ENCODE results near the gene EEF1A2. TPM values are rescaled to one million over a fixed set of nuclear protein-coding genes. Genes with fewer than 3 reads are reported as not detected.
A peak's percentile ranks its signal among the peaks of the same experiment; 100 is the strongest.

The EEF1A2 gene
- total RNA-seq, 2 experiments from 2014 or later: 0.27 TPM; not detected in 1

GRCh38 chr20:63443606-63444395 is 55.1 kb downstream of the EEF1A2 start:
- peaks cover 16% of the 10 kb centered on the region for H3K4me1 Mint-ChIP-seq
- no peaks in the 10 kb centered on the region for H3K36me3 Mint-ChIP-seq
- DNase-seq: no peak
- peaks cover 7% of the 10 kb centered on the region for H3K9me3 Mint-ChIP-seq
- no peak overlapping the region for H3K27ac Mint-ChIP-seq
- no peak overlapping the region for H3K4me3 Mint-ChIP-seq
- H3K27me3 Mint-ChIP-seq: peaks cover 20% of the 10 kb centered on the region

- Mint-ChIP-seq H3K4me3 (no peak overlapping the region), H3K36me3 (no peaks in the 10 kb centered on the region), H3K27ac (peak overlapping the region; percentile 70), H3K27me3 (peaks cover 10% of the 10 kb centered on the region), H3K9me3 (peaks cover 7% of the 10 kb centered on the region), H3K4me1 (peaks cover 16% of the 10 kb centered on the region)
- DNase-seq: peak; percentile 72
Observed at GRCh38 chr20:63442100-63442493, 56.8 kb downstream of the EEF1A2 start.

GRCh38 chr20:63441136-63442099 is 57.5 kb downstream of the EEF1A2 start:
- peak; percentile 73 for DNase-seq
- Mint-ChIP-seq H3K27ac (peak overlapping the region; percentile 64), H3K4me1 (peaks cover 16% of the 10 kb centered on the region), H3K27me3 (peaks cover 9% of the 10 kb centered on the region), H3K4me3 (peak overlapping the region; percentile 40), H3K9me3 (peaks cover 7% of the 10 kb centered on the region), H3K36me3 (no peaks in the 10 kb centered on the region)

GRCh38 chr20:63440366-63440955 is 58.4 kb downstream of the EEF1A2 start:
- no peaks in the 10 kb centered on the region for H3K36me3 Mint-ChIP-seq
- no peak overlapping the region for H3K4me3 Mint-ChIP-seq
- peaks cover 7% of the 10 kb centered on the region for H3K9me3 Mint-ChIP-seq
- no peak overlapping the region for H3K27ac Mint-ChIP-seq
- peaks cover 9% of the 10 kb centered on the region for H3K27me3 Mint-ChIP-seq
- H3K4me1 Mint-ChIP-seq: peaks cover 16% of the 10 kb centered on the region
- no peak for DNase-seq

- peaks cover 19% of the 10 kb centered on the region for H3K4me1 Mint-ChIP-seq
- DNase-seq: no peak
- no peaks in the 10 kb centered on the region for H3K36me3 Mint-ChIP-seq
- H3K27ac Mint-ChIP-seq: no peak overlapping the region
- no peak overlapping the region for H3K4me3 Mint-ChIP-seq
- peaks cover 7% of the 10 kb centered on the region for H3K9me3 Mint-ChIP-seq
- peaks cover 12% of the 10 kb centered on the region for H3K27me3 Mint-ChIP-seq
Observed at GRCh38 chr20:63439866-63440265, 59.0 kb downstream of the EEF1A2 start.

- H3K27me3 Mint-ChIP-seq: peaks cover 12% of the 10 kb centered on the region
- H3K9me3 Mint-ChIP-seq: peaks cover 5% of the 10 kb centered on the region
- peaks cover 22% of the 10 kb centered on the region for H3K4me1 Mint-ChIP-seq
- DNase-seq: no peak
- H3K27ac Mint-ChIP-seq: no peak overlapping the region
- no peaks in the 10 kb centered on the region for H3K36me3 Mint-ChIP-seq
- no peak overlapping the region for H3K4me3 Mint-ChIP-seq
Observed at GRCh38 chr20:63438121-63438520, 60.8 kb downstream of the EEF1A2 start.

Other genes starting within 250 kb of the EEF1A2 start
- not detected for gene NKAIN4, start 244.6 kb downstream of the EEF1A2 start, total RNA-seq
- 10 to 100 TPM; 62.5 to 66.6 TPM for gene ARFGAP1, start 226.3 kb downstream of the EEF1A2 start, total RNA-seq
- under 1 TPM in 1 of 2 experiments, not detected in 1; 0.08 TPM for gene COL20A1, start 205.9 kb downstream of the EEF1A2 start, total RNA-seq
- not detected for gene CHRNA4, start 137.7 kb downstream of the EEF1A2 start, total RNA-seq
- under 1 TPM in 1 of 2 experiments, not detected in 1; 0.19 TPM for gene KCNQ2, start 26.4 kb downstream of the EEF1A2 start, total RNA-seq
- gene PPDPF, start 21.7 kb upstream of the EEF1A2 start, total RNA-seq: 100 to 1,000 TPM; 128 to 136 TPM
- under 1 TPM; 0.16 to 0.26 TPM for gene PTK6, start 38.3 kb upstream of the EEF1A2 start, total RNA-seq
- not detected for gene SRMS, start 48.7 kb upstream of the EEF1A2 start, total RNA-seq
- under 1 TPM; 0.10 to 0.20 TPM for gene FNDC11, start 55.1 kb upstream of the EEF1A2 start, total RNA-seq
- gene HELZ2, start 75.2 kb upstream of the EEF1A2 start, total RNA-seq: 10 to 100 TPM; 22.2 to 22.6 TPM
- 10 to 100 TPM; 13.8 to 14.6 TPM for gene GMEB2, start 128.0 kb upstream of the EEF1A2 start, total RNA-seq
- 10 to 100 TPM; 10.2 to 11.7 TPM for gene STMN3, start 154.3 kb upstream of the EEF1A2 start, total RNA-seq
- 10 to 100 TPM; 43.9 to 44.8 TPM for gene RTEL1, start 159.2 kb upstream of the EEF1A2 start, total RNA-seq
- not detected for gene TNFRSF6B, start 197.6 kb upstream of the EEF1A2 start, total RNA-seq
- gene ARFRP1, start 208.9 kb upstream of the EEF1A2 start, total RNA-seq: 10 to 100 TPM; 49.5 to 50.1 TPM
- 10 to 100 TPM; 22.0 to 22.1 TPM for gene ZGPAT, start 209.0 kb upstream of the EEF1A2 start, total RNA-seq
- 10 to 100 TPM in 1 of 2 experiments, 1 to 10 TPM in 1; 9.3 to 12.2 TPM for gene LIME1, start 237.6 kb upstream of the EEF1A2 start, total RNA-seq
- 10 to 100 TPM; 25.7 to 29.3 TPM for gene SLC2A4RG, start 240.7 kb upstream of the EEF1A2 start, total RNA-seq

All from activated naive CD8-positive, alpha-beta T cell treated with anti-CD3 and anti-CD28 coated beads for 36 hours (primary cell).